HS-27A (cell line): ENCODE data around the gene IL19.
"Not testable (repeated sequence)": the region's sequence is repeated elsewhere in the genome, so short reads cannot be mapped to it uniquely, and the experiment has no call there.

ENCODE experiments used
- DNase-seq: peaks from one replicate; pipeline ENCODE4 v3.0.0-alpha.2; 2012; ENCODE audit warnings: low read depth, missing footprints

Gene IL19

GRCh38 chr1:206776229-206776628, 5.7 kb downstream of the IL19 start:
- DNase-seq = no peak

- no peak for DNase-seq
Measured at GRCh38 chr1:206778031-206778430, 7.5 kb downstream of the IL19 start.

- not testable (repeated sequence) for DNase-seq
Measured at GRCh38 chr1:206778911-206779310, 8.3 kb downstream of the IL19 start.

GRCh38 chr1:206779638-206780037, 9.1 kb downstream of the IL19 start:
- no peak for DNase-seq

GRCh38 chr1:206782448-206782847, 11.9 kb downstream of the IL19 start:
- no peak for DNase-seq

- no peak for DNase-seq
Measured at GRCh38 chr1:206783506-206783905, 12.9 kb downstream of the IL19 start.

GRCh38 chr1:206784471-206784903, 13.9 kb downstream of the IL19 start:
- DNase-seq = no peak

- DNase-seq = no peak
Measured at GRCh38 chr1:206785182-206785765, 14.7 kb downstream of the IL19 start.

- DNase-seq = no peak
Measured at GRCh38 chr1:206786212-206786886, 15.8 kb downstream of the IL19 start.

- DNase-seq = no peak
Measured at GRCh38 chr1:206787891-206788290, 17.3 kb downstream of the IL19 start.

- no peak for DNase-seq
Measured at GRCh38 chr1:206788487-206789050, 18.0 kb downstream of the IL19 start.

GRCh38 chr1:206790502-206791250, 20.1 kb downstream of the IL19 start:
- DNase-seq = no peak

- DNase-seq = no peak
Measured at GRCh38 chr1:206792939-206793607, 22.5 kb downstream of the IL19 start.

GRCh38 chr1:206793620-206794019, 23.0 kb downstream of the IL19 start:
- DNase-seq = no peak

GRCh38 chr1:206794294-206794908, 23.8 kb downstream of the IL19 start:
- DNase-seq = no peak

GRCh38 chr1:206796116-206796515, 25.5 kb downstream of the IL19 start:
- DNase-seq = no peak

GRCh38 chr1:206796981-206797402, 26.4 kb downstream of the IL19 start:
- DNase-seq = no peak

- no peak for DNase-seq
Measured at GRCh38 chr1:206797534-206798383, 27.2 kb downstream of the IL19 start.

GRCh38 chr1:206798384-206798996, 27.9 kb downstream of the IL19 start:
- DNase-seq = no peak

- DNase-seq = no peak
Measured at GRCh38 chr1:206799311-206799710, 28.7 kb downstream of the IL19 start.
